ENCODE results near the gene TSPAN4. TPM values are rescaled to one million over a fixed set of nuclear protein-coding genes. Genes with fewer than 3 reads are reported as not detected.

The TSPAN4 gene, protein sequence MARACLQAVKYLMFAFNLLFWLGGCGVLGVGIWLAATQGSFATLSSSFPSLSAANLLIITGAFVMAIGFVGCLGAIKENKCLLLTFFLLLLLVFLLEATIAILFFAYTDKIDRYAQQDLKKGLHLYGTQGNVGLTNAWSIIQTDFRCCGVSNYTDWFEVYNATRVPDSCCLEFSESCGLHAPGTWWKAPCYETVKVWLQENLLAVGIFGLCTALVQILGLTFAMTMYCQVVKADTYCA
- 150 and 167 TPM in 2 replicates for total RNA-seq (2014; rRNA removed; shearing (Covaris generic))
- polyA plus RNA-seq (2015; cell fraction: cytosol; rRNA removed), result 296 and 338 TPM in 2 replicates
- 237 and 280 TPM in 2 replicates for polyA plus RNA-seq (2015; cell fraction: nucleus; rRNA removed)

DNA sequence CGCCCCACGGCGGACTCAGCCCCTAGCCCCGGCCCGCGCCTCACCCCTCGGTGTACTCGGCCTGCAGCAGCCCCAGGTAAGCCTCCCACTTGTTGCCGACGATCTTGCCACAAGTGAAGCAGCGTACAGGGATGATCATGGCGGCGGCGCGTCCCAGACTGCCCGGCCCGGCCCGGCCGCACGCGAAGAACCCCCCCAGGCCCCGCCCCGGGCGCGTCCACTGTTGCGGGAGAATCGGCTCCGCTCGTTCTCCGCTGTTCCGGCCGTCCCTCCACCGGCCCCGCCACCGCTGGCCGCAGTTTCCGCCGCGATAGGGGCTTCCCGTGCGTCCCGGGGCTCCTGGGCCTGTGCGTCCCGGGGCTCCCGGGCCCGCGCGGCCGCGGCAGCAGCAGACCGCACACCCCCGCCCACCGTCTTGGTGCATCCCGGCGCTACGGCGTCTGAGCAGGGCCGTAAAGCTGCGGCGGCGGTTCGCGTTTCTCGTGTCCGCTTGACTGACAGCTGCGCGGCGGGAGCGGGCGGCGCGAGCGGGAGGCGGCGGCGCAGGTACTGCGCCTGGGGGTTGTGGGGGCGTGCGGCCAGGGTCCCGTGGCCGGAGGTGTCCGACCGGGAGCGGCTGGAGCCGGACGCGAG lies at the start of gene TSPAN4, which contains the start of gene POLR2L:
TSS of gene TSPAN4 (plus strand) at position 483 of the 633 bp plus-strand sequence. CDS start 7,453 bp downstream, outside the sequence.
TSS of gene POLR2L (minus strand) at position 160 of the 633 bp plus-strand sequence. CDS start at position 139, 21 bp downstream.
- in situ Hi-C loops (cut with HindIII; ENCODE audit: low pct_unique_long_range_greater_than_20kb, low sequenced_read_pairs), result no loop called here

DNA sequence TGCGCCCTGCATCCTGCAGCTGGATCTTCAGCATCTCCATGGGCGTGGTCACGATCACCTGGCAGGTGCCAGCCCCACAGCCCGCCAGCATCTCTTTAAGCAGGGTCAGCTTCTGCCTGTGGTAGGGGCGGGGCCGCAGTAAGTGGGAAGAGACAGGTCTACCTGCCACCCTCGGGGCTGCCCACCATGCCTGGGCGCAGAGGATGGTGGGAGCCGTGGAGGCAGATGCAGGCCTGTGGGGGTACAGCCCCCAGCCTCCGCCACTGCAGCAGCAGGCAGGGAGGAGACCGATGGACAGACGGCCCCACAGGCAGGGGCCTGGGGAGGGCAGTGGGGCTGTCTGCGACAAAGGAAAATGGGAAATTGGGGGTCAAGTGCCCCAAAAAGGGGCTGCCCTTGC lies 49.8 kb upstream of the TSPAN4 start:
- DNase-seq (ENCODE audit: low read depth, low spot score), result no peak
- in situ Hi-C loops (cut with HindIII; ENCODE audit: low pct_unique_long_range_greater_than_20kb, low sequenced_read_pairs), result no loop called here

More for the DNA sequence above, at the start of gene TSPAN4, which contains the start of gene POLR2L:
- peak; percentile 86 for DNase-seq (ENCODE audit: low read depth, low spot score)

DNA sequence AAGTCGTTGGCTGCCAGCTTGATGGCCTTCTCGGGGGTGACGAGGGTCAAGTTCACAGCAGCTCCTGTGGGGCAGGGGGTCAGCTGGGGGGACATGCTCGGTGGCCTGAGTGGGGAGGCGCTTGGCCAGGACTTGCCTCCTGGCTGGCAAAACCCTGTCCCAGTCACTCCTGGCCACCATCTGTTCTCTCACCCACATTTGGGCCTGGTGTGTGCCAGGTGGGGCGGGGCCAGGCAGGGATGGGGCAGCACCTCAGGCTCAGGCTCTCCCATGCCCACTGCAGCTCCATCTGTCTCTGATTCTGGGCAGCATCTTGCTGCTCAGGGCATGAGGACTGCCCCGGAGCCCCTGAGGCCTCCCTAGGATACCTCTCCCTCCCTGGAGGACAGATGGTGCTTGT lies 49.1 kb upstream of the TSPAN4 start:
- in situ Hi-C loops (cut with HindIII; ENCODE audit: low pct_unique_long_range_greater_than_20kb, low sequenced_read_pairs), result no loop called here
- DNase-seq (ENCODE audit: low read depth, low spot score), result no peak

DNA sequence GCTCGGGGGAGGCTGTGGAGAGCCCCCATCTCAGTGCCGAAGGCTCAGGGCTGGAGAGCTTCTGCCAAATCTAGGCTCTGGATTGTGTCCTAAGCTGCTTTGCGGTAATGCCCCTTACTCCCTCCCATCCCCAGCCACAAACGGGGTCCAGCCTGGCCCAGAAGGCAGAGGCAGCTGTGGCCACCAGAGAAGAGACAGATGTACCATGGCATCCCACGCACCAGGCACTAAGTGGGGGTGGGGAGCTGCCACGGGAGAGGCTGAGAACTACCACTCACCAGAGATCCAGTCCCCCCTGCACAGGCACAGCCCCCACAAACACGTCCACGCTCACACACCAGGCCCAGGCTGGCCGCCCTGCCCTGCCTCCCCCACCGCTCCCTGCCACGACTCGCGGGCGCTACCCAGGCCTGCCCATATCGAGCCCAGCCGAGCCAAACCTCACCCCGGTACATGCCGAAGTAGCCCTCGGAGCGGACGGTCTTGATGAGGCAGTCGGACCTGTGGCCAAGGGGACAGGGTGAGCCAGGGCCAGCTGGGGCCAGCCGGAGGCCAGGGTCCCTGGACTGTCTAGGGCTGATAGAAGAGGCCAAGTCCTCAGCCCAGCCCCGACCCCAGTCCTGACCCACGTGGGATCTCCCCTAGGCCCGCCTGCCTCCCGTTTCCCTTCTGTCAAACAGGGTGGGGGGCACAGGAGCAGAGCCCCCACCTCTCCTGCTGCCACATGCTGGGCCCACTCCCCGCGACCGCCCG lies 48.5 kb upstream of the TSPAN4 start:
- DNase-seq (ENCODE audit: low read depth, low spot score), result no peak
- in situ Hi-C loops (cut with HindIII; ENCODE audit: low pct_unique_long_range_greater_than_20kb, low sequenced_read_pairs), result no loop called here

- DNase-seq (ENCODE audit: low read depth, low spot score), result no peak
- in situ Hi-C loops (cut with HindIII; ENCODE audit: low pct_unique_long_range_greater_than_20kb, low sequenced_read_pairs), result no loop called here
These were observed 47.7 kb upstream of the TSPAN4 start for GRCh38 chr11:794766-795633.

DNA sequence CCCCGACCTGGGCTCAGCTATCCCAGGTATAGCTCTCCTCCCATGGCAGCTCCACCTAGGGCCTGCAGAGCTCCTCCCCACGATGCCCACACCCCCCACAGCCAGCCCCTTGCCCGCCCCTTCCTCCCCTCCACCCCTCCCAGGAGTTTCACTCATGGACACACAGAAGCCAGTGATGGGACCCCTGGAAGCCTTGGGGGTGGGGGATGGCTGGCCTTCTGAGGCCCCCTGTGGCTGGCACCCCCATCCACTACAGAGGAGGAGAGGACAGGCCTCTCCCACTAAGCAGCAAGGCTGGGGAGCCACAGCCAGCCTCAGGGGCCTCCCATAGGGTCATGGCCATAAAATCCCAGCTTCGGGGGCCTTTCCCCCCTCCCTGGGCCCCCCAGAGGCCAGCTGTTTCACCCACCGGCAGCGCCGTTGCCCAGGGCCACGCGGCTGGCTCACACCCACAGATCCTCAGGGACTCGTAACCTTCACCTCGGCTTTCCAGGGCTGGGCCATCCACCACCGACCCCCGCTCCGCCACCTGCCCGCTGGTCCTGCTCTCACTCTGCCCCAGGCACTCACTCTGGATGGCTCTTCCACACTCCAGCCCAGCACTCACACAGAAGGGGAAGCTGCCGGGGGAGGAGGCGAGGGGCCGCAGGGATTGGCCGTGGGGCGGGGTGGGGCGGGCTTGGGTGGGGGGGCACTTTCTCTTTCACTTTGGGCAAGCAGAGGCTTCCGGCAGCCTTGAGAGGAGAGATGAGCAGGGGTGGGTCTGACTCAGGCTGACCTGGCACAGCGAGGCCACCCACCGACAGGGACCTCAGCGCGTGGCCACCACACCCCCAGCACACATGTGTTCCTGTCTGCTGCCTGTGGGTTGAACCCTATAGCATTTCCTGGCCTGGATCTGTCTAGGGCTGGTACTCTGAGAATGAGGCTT lies 46.8 kb upstream of the TSPAN4 start:
- in situ Hi-C loops (cut with HindIII; ENCODE audit: low pct_unique_long_range_greater_than_20kb, low sequenced_read_pairs), result no loop called here
- DNase-seq (ENCODE audit: low read depth, low spot score), result peak; percentile 60

DNA sequence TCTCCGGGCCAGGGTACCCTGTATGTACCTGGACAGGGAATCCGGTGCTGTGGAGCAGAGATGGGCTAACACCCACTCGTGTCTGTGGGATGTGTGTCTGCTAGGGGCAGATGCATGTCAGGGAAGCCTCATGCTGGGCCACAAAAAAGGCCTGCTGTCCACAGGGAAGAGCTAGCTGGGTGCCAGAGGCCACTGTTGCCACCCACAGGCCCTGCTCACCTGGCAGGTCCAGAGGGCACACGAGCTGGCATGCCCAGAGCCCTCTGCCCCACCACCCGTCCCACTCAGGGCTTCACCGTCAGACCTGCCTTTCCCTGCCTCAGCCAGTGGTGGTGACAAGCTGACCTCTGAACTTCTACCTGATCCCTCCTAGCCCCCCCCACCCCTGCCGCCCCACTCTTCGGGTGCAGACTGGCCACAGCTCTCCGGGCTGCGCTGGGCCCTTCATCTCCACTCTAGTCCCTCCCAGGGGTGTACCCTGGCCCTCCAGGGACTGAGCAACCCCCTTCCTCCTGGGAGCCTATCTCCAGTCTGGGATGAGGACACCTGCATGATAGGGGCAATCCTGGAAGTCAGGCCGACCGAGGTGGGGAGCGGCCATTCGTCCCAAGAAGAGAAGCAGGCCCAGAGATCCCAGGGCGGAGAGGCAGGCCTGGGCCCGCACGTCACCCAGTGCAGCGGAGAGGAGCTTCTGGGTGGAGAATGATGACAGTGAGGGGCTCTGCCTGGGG lies 45.9 kb upstream of the TSPAN4 start:
- DNase-seq (ENCODE audit: low read depth, low spot score), result no peak
- in situ Hi-C loops (cut with HindIII; ENCODE audit: low pct_unique_long_range_greater_than_20kb, low sequenced_read_pairs), result no loop called here

GRCh38 chr11:797296-798092 lies 45.2 kb upstream of the TSPAN4 start:
- peak; percentile 65 for DNase-seq (ENCODE audit: low read depth, low spot score)
- in situ Hi-C loops (cut with HindIII; ENCODE audit: low pct_unique_long_range_greater_than_20kb, low sequenced_read_pairs), result no loop called here

- peak; percentile 76 for DNase-seq (ENCODE audit: low read depth, low spot score)
- in situ Hi-C loops (cut with HindIII; ENCODE audit: low pct_unique_long_range_greater_than_20kb, low sequenced_read_pairs), result no loop called here
These were observed 44.4 kb upstream of the TSPAN4 start, which contains the start of gene SLC25A22 for GRCh38 chr11:798093-798713. SLC25A22 (minus strand) TSS chr11:798281; CDS start chr11:795006, 3,275 bp downstream.

DNA sequence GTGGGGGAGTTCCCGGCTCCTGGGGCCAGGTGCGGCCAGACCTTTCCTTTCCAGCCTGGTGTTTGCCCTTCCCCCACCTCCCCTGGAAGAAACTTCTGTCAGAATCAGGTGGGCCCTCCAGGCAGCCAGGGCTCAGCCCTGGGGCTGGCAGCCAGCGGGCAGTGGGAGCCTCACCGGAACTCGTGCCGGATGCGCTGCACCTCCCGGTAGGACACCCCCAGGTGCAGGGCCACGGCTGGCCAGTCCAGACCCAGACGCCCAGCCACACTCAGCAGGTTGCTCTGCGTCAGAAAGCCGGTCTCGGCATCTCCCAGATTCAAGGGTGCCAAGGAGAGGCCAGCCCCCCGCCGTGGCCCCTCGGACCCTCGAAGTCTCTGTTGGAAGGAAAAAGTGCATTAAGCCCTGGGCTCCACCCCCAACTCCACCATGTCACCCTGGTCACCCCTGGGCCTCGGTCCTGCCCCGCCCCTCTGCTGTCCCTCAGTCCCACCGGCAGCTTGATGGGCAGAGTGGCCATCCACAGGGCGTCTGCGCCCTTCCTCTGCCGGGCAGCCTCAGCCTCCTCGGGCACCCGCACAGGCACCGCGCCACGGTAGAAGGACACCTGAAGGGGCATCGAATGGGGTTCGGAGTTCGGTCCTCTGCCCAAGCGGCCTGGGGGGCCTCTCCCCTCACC lies 42.9 kb upstream of the TSPAN4 start:
- in situ Hi-C loops (cut with HindIII; ENCODE audit: low pct_unique_long_range_greater_than_20kb, low sequenced_read_pairs), result no loop called here
- DNase-seq (ENCODE audit: low read depth, low spot score), result no peak

DNA sequence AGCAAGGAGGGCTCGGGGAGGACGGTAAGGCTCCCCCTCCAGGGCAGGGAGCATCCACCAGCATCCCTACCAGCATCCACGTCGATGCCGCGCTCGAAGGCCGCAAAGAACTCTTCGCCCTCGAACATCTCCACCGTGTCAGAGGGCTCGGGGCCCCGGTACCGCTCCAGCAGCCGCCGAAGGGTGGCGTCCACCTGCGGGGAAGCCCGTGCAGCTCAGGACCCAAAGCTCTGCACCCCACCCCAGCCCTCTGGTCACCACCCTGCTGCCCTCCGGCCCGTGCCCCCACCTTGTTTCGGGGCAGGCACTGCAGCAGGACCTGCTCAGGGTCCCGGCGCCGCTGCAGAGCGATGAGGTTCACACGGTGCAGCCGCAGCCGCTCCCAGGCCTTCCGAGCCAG lies 42.2 kb upstream of the TSPAN4 start:
- in situ Hi-C loops (cut with HindIII; ENCODE audit: low pct_unique_long_range_greater_than_20kb, low sequenced_read_pairs), result no loop called here

GRCh38 chr11:801097-801780 lies 41.4 kb upstream of the TSPAN4 start:
- in situ Hi-C loops (cut with HindIII; ENCODE audit: low pct_unique_long_range_greater_than_20kb, low sequenced_read_pairs), result no loop called here
- DNase-seq (ENCODE audit: low read depth, low spot score), result no peak

More for the DNA sequence above, 42.2 kb upstream of the TSPAN4 start:
- DNase-seq (ENCODE audit: low read depth, low spot score), result no peak

GRCh38 chr11:802018-802617 lies 40.5 kb upstream of the TSPAN4 start:
- no peak for DNase-seq (ENCODE audit: low read depth, low spot score)
- in situ Hi-C loops (cut with HindIII; ENCODE audit: low pct_unique_long_range_greater_than_20kb, low sequenced_read_pairs), result no loop called here
